H1 (cell line): ENCODE data around the gene ACER3. TPM values are rescaled to one million over a fixed set of nuclear protein-coding genes. Genes with fewer than 3 reads are reported as not detected.

Source experiments
- CTCF ChIA-PET: fragments of 300-600 bp; sonication (Branson Sonifier 250); formaldehyde crosslinking; loops from one replicate; lab custom pipeline; 2021; ENCODE audit not compliant: partially characterized antibody; lab: Charles Lee
- POLR2A ChIA-PET: fragments of 300-600 bp; sonication (Branson Sonifier 250); formaldehyde crosslinking; loops from one replicate; lab custom pipeline; 2021; ENCODE audit warnings: inconsistent platforms; ENCODE audit not compliant: partially characterized antibody; lab: Charles Lee
- DNase-seq, 2 experiments: peaks; one replicate each; pipeline versions ENCODE4 v3.0.0 to v3.0.0-alpha.2; 2010 to 2022; ENCODE audit warnings: low spot score in 2 of 2, low read depth in 1 of 2, mixed read lengths in 1 of 2
- FAIRE-seq: peaks from 2 replicates; lab custom pipeline; 2011; peaks lifted over from hg19 to GRCh38; lab: Jason Lieb, UNC
- H2AFZ ChIP-seq: 2 replicates; pipeline ENCODE4 v1.8.1; 2012; ENCODE audit warnings: low read length, inconsistent platforms
- H2AK5ac ChIP-seq: 2 replicates; pipeline ENCODE4 v1.6.1; 2013; ENCODE audit warnings: low read depth, low read length
- H2BK120ac ChIP-seq: replicated peaks from 2 replicates; pipeline ENCODE3; 2013; ENCODE audit warnings: low read depth, low read length, inconsistent platforms
- H2BK12ac ChIP-seq: 2 replicates; pipeline ENCODE4 v1.6.1; 2013; ENCODE audit warnings: low read depth, low read length
- H2BK15ac ChIP-seq: 2 replicates; pipeline ENCODE4 v1.6.1; 2013; ENCODE audit warnings: low read length
- H2BK20ac ChIP-seq: 2 replicates; pipeline ENCODE4 v1.6.1; 2013; ENCODE audit warnings: low read length
- H2BK5ac ChIP-seq: 2 replicates; pipeline ENCODE4 v1.6.1; 2013; ENCODE audit warnings: low read depth, low read length
- H3K14ac ChIP-seq: 2 replicates; pipeline ENCODE4 v1.6.1; 2013; ENCODE audit warnings: inconsistent platforms; ENCODE audit not compliant: insufficient read length
- H3K18ac ChIP-seq: 2 replicates; pipeline ENCODE4 v1.6.1; 2013; ENCODE audit warnings: low read length; ENCODE audit errors: extremely low read depth
- H3K23ac ChIP-seq: 2 replicates; pipeline ENCODE4 v1.6.1; 2013; ENCODE audit warnings: inconsistent platforms; ENCODE audit not compliant: insufficient read length
- H3K23me2 ChIP-seq: 2 replicates; pipeline ENCODE4 v1.6.1; 2013; ENCODE audit warnings: low read depth, low read length
- H3K27ac ChIP-seq: 2 replicates; pipeline ENCODE4 v1.6.1; 2011; ENCODE audit warnings: low read depth, low read length, inconsistent platforms
- H3K27me3 ChIP-seq, 4 experiments: replicated peaks in 1 of 4; 1 replicate in 1 of 4; 2 replicates in 3 of 4; pipeline versions ENCODE4 v1.6.1 to v1.8.1; 2011 to 2013; ENCODE audit warnings: low read length in 3 of 4, mild to moderate bottlenecking in 3 of 4, inconsistent platforms in 2 of 4, mixed read lengths in 2 of 4, moderate library complexity in 1 of 4; ENCODE audit not compliant: control insufficient read depth in 3 of 4, insufficient read depth in 3 of 4; ENCODE audit errors: extremely low read depth in 1 of 4
- H3K36me3 ChIP-seq, 4 experiments: 2 replicates each; pipeline versions ENCODE4 v1.6.1 to v1.8.1; 2011 to 2013; ENCODE audit warnings: mild to moderate bottlenecking in 4 of 4, low read length in 3 of 4, moderate library complexity in 2 of 4, control low read depth in 1 of 4, inconsistent platforms in 1 of 4; ENCODE audit not compliant: insufficient read depth in 4 of 4, control insufficient read depth in 2 of 4
- H3K4ac ChIP-seq: replicated peaks from 2 replicates; pipeline ENCODE3; 2013; ENCODE audit warnings: low read length, low read depth, mixed read lengths, inconsistent platforms; ENCODE audit not compliant: insufficient read length
- H3K4me1 ChIP-seq, 4 experiments: replicated peaks in 1 of 4; 1 replicate in 1 of 4; 2 replicates in 3 of 4; pipeline versions ENCODE4 v1.6.1 to v1.8.1; 2011 to 2013; ENCODE audit warnings: low read length in 3 of 4, inconsistent platforms in 2 of 4, mixed read lengths in 1 of 4; ENCODE audit not compliant: insufficient read depth in 4 of 4, control insufficient read depth in 3 of 4
- H3K4me2 ChIP-seq, 2 experiments: 2 replicates each; pipeline versions ENCODE4 v1.6.1 to v1.8.1; 2011 to 2013; ENCODE audit warnings: low read depth in 2 of 2, low read length in 2 of 2, control low read depth in 1 of 2, inconsistent platforms in 1 of 2, mild to moderate bottlenecking in 1 of 2; ENCODE audit not compliant: insufficient read depth in 1 of 2
- H3K4me3 ChIP-seq, 4 experiments: fragments of 200-600, 300-600 bp in 1 of 4; sonication (generic), shearing (Covaris generic), sonication (Bioruptor Twin) in 1 of 4; 2 replicates each; pipeline versions ENCODE4 v1.5.1 to v1.8.1; 2011 to 2016; ENCODE audit warnings: low read length in 4 of 4, low read depth in 3 of 4, control low read depth in 2 of 4, inconsistent platforms in 2 of 4, mild to moderate bottlenecking in 2 of 4, mixed read lengths in 1 of 4, moderate library complexity in 1 of 4; ENCODE audit not compliant: insufficient read depth in 2 of 4; ENCODE audit errors: extremely low read depth in 1 of 4
- H3K56ac ChIP-seq: replicated peaks from 2 replicates; pipeline ENCODE3; 2013; ENCODE audit warnings: low read depth, mild to moderate bottlenecking, mixed read lengths, low read length, inconsistent platforms; ENCODE audit not compliant: insufficient read length
- H3K79me1 ChIP-seq: 2 replicates; pipeline ENCODE4 v1.6.1; 2013; ENCODE audit warnings: low read depth, low read length, control low read depth
- H3K79me2 ChIP-seq, 2 experiments: 2 replicates each; pipeline versions ENCODE4 v1.6.1 to v1.8.1; 2012 to 2013; ENCODE audit warnings: low read length in 2 of 2, mild to moderate bottlenecking in 2 of 2, inconsistent platforms in 1 of 2; ENCODE audit not compliant: insufficient read depth in 2 of 2, control insufficient read depth in 1 of 2
- H3K9ac ChIP-seq, 4 experiments: replicated peaks in 1 of 4; 1 replicate in 1 of 4; 2 replicates in 3 of 4; pipeline versions ENCODE4 v1.6.1 to v1.8.1; 2011 to 2013; ENCODE audit warnings: low read depth in 3 of 4, low read length in 3 of 4, control low read depth in 2 of 4, mild to moderate bottlenecking in 2 of 4, moderate library complexity in 2 of 4, inconsistent platforms in 1 of 4; ENCODE audit errors: extremely low read depth in 1 of 4
- H3K9me3 ChIP-seq, 2 experiments: 2 replicates each; pipeline versions ENCODE4 v1.6.1 to v1.8.1; 2012 to 2013; ENCODE audit warnings: mild to moderate bottlenecking in 2 of 2, moderate library complexity in 2 of 2, control low read depth in 1 of 2, inconsistent platforms in 1 of 2, low read depth in 1 of 2, low read length in 1 of 2, mixed read lengths in 1 of 2; ENCODE audit not compliant: insufficient read depth in 2 of 2
- H4K20me1 ChIP-seq, 2 experiments: replicated peaks in 1 of 2; 2 replicates each; pipeline versions ENCODE3 to v1.8.1; 2011 to 2013; ENCODE audit warnings: inconsistent platforms in 2 of 2, low read length in 2 of 2, mild to moderate bottlenecking in 1 of 2; ENCODE audit not compliant: insufficient read depth in 2 of 2, control insufficient read depth in 1 of 2
- H4K5ac ChIP-seq: 2 replicates; pipeline ENCODE4 v1.6.1; 2013; ENCODE audit warnings: low read length, low read depth, mixed read lengths, inconsistent platforms; ENCODE audit not compliant: insufficient read length
- H4K8ac ChIP-seq: 2 replicates; pipeline ENCODE4 v1.8.0; 2013; ENCODE audit warnings: mild to moderate bottlenecking, moderate library complexity, low read length, inconsistent platforms; ENCODE audit not compliant: insufficient read depth; ENCODE audit errors: extremely low read depth
- H4K91ac ChIP-seq: replicated peaks from 2 replicates; pipeline ENCODE3; 2013; ENCODE audit warnings: low read length, mixed read lengths, inconsistent platforms; ENCODE audit not compliant: insufficient read length
- ASH2L ChIP-seq: fragments of 200-600, 300-600 bp; sonication (generic); IDR thresholded peaks from one replicate; pipeline ENCODE4 v1.7.1; 2017; ENCODE audit warnings: low read length
- CBX5 ChIP-seq: fragments of 300-800, 300-1000 bp; sonication (generic); IDR thresholded peaks from 2 replicates; pipeline ENCODE4 v1.7.1; 2016; ENCODE audit warnings: antibody characterized with exemption, low read length, low read depth
- CEBPB ChIP-seq: IDR thresholded peaks from 2 replicates; pipeline ENCODE4 v1.6.1; 2012; ENCODE audit warnings: low read depth, low read length
- EP300 ChIP-seq, 2 experiments: IDR thresholded peaks; 1 replicate in 1 of 2; 2 replicates in 1 of 2; pipeline ENCODE4 v1.6.1; 2011 to 2012; ENCODE audit warnings: low read depth in 2 of 2, low read length in 2 of 2, mild to moderate bottlenecking in 2 of 2, borderline replicate concordance in 1 of 2, inconsistent platforms in 1 of 2, moderate library complexity in 1 of 2
- EZH2 ChIP-seq: fragments of 200-600 bp; sonication (generic); IDR thresholded peaks from 2 replicates; pipeline ENCODE4 v1.7.1; 2012; ENCODE audit warnings: low read depth, mild to moderate bottlenecking, moderate library complexity, low read length, inconsistent platforms; ENCODE audit not compliant: severe bottlenecking
- JUN ChIP-seq: IDR thresholded peaks from 2 replicates; pipeline ENCODE4 v1.6.1; 2011; ENCODE audit warnings: low read depth, mild to moderate bottlenecking, improper control_type of control experiment, low read length
- NRF1 ChIP-seq: IDR thresholded peaks from 2 replicates; pipeline ENCODE4 v1.6.1; 2011; ENCODE audit warnings: mild to moderate bottlenecking, low read depth, low read length, improper control_type of control experiment
- POLR2AphosphoS5 ChIP-seq: IDR thresholded peaks from 2 replicates; pipeline ENCODE4 v1.6.1; 2011; ENCODE audit warnings: low read depth, low read length
- POU5F1 ChIP-seq: IDR thresholded peaks from 2 replicates; pipeline ENCODE4 v1.6.1; 2011; ENCODE audit warnings: low read depth, mild to moderate bottlenecking, low read length, moderate library complexity
- RNF2 ChIP-seq: fragments of 200-900, 300-1000 bp; sonication (generic); IDR thresholded peaks from 2 replicates; pipeline ENCODE4 v1.7.1; 2016; ENCODE audit warnings: borderline replicate concordance, low read depth, mild to moderate bottlenecking, antibody characterized with exemption, low read length; ENCODE audit not compliant: poor library complexity, severe bottlenecking; ENCODE audit errors: missing control alignments
- RXRA ChIP-seq: IDR thresholded peaks from 2 replicates; pipeline ENCODE4 v1.6.1; 2011; ENCODE audit warnings: low read depth, mild to moderate bottlenecking, low read length, moderate library complexity; ENCODE audit not compliant: insufficient read depth
- TEAD4 ChIP-seq: IDR thresholded peaks from 2 replicates; pipeline ENCODE4 v1.6.1; 2012; ENCODE audit warnings: low read depth, low read length, inconsistent platforms, mixed read lengths
- whole genome bisulfite sequencing, 2 experiments: shearing (Covaris generic) in 1 of 2; methylation state at CpG; one replicate each; pipeline versions ENCODE4 v1.1.6 to v1.1.7; 2013 to 2015; ENCODE audit warnings: low lambda C conversion rate in 2 of 2, mixed read lengths in 2 of 2, inconsistent platforms in 1 of 2, low coverage in 1 of 2, missing lambda C conversion rate in 1 of 2; ENCODE audit not compliant: insufficient replicate concordance in 2 of 2, insufficient coverage in 1 of 2, insufficient read length in 1 of 2; ENCODE audit errors: extremely low coverage in 1 of 2, missing lambda C conversion rate in 1 of 2; 5-methylcytosine and 5-hydroxymethylcytosine counted together
- polyA plus RNA-seq, 7 experiments: library from polyadenylated mRNA; depleted of rRNA in 3 of 7; stranded (reverse) in 5 of 7; unstranded in 2 of 7; fragments of >200 nt in 5 of 7; fragments of 200-250 nt in 2 of 7; gene quantifications; 1 replicate in 5 of 7; 2 replicates in 1 of 7; 4 replicates in 1 of 7; pipeline versions ENCODE4 v1.2.1 to v1.2.3, GENCODE V29; 2011 to 2013; ENCODE audit warnings: missing spikeins in 2 of 7, mixed read lengths in 2 of 7
- total RNA-seq: library from RNA; stranded (reverse); fragmentation: NEBNext Ultra II Directional; extraction: Animal tissue kit (Norgen Biotek cat#: 25700); gene quantifications from 2 replicates; pipeline ENCODE4 v1.2.1, GENCODE V29; 2021

The ACER3 gene
- total and polyA plus RNA-seq, 2 of the 8 experiments (the other 6 are each of a cell fraction or from before 2014, with no cell fraction given), result 5.7 to 16.2 TPM

GRCh38 chr11:76824980-76825725 lies 35.6 kb upstream of the ACER3 start:
- H3K79me2 ChIP-seq, result no peaks in the 10 kb centered on the region
- WGBS, 2 experiments, result 93% methylated on average over 3 of the region's 5 CpGs; no CpG with 5 or more reads in 1 of the 2 experiments
- no peak for FAIRE-seq
- CTCF ChIA-PET, result interaction anchor here (0.7 to 2.1 kb wide), 8 partner anchors 9 to 103 kb away, joined by 3 to 7 read pairs (median 4); no protein-coding TSS in a partner anchor
- H4K5ac ChIP-seq, result no peak overlapping the region
- no peaks in the 10 kb centered on the region for H3K79me1 ChIP-seq
- no peak overlapping the region for H2BK120ac ChIP-seq
- peaks cover 4 to 11% of the 10 kb centered on the region in 2 experiments; a peak in 2 of 4 replicates for H3K9me3 ChIP-seq
- no peak overlapping the region for H2AK5ac ChIP-seq
- no peak overlapping the region for H2AFZ ChIP-seq
- peaks cover 0 to 5% (median 1%) of the 10 kb centered on the region in 4 experiments; a peak in 3 of 7 replicates for H3K4me1 ChIP-seq
- no peak overlapping the region for H2BK12ac ChIP-seq
- H3K4ac ChIP-seq, result no peak overlapping the region
- H3K27me3 ChIP-seq, result no peaks in the 10 kb centered on the region
- H3K36me3 ChIP-seq, result no peaks in the 10 kb centered on the region
- H4K91ac ChIP-seq, result no peak overlapping the region
- H3K23ac ChIP-seq, result no peak overlapping the region
- H2BK20ac ChIP-seq, result no peak overlapping the region
- H3K4me2 ChIP-seq, result no peak overlapping the region
- no peak overlapping the region for H3K14ac ChIP-seq
- no peak overlapping the region for H3K27ac ChIP-seq
- H3K56ac ChIP-seq, result no peak overlapping the region
- no peak overlapping the region for H3K4me3 ChIP-seq
- H3K23me2 ChIP-seq, result no peaks in the 10 kb centered on the region
- no peak overlapping the region; the same call in 1 of the 2 replicates for H2BK5ac ChIP-seq
- no peak overlapping the region for H3K18ac ChIP-seq
- no peak overlapping the region for H3K9ac ChIP-seq
- no peak overlapping the region; the same call in 1 of the 2 replicates for H4K8ac ChIP-seq
- H4K20me1 ChIP-seq, result no peaks in the 10 kb centered on the region
- POLR2A ChIA-PET, result interaction anchor here (1.3 kb wide), 1 partner anchor 17 kb away, joined by 3 read pairs; no protein-coding TSS in a partner anchor
- DNase-seq, result no peak
- no peak overlapping the region for H2BK15ac ChIP-seq
- TF ChIP-seq CBX5, result no peak
- TF ChIP-seq EP300 (IDR thresholded peaks at IDR 0.05; ENCODE audit: borderline replicate concordance in 1 of 2, low read depth in 2 of 2, low read length in 2 of 2), result no peak
- no peak for TF ChIP-seq ASH2L
- TF ChIP-seq RXRA, result no peak
- no peak for TF ChIP-seq CEBPB
- TF ChIP-seq NRF1, result no peak
- no peak for TF ChIP-seq POU5F1
- no peak for TF ChIP-seq EZH2
- no peak for TF ChIP-seq POLR2AphosphoS5
- TF ChIP-seq TEAD4, result no peak
- no peak for TF ChIP-seq JUN
- TF ChIP-seq RNF2, result no peak
